ENCODE results near the gene ZSCAN12. TPM values are rescaled to one million over a fixed set of nuclear protein-coding genes. Genes with fewer than 3 reads are reported as not detected.
"Not testable (repeated sequence)": the region's sequence is repeated elsewhere in the genome, so short reads cannot be mapped to it uniquely, and the experiment has no call there.

The ZSCAN12 gene
- polyA plus RNA-seq, 1 donor from 2014 or later: 20.3 TPM

DNA sequence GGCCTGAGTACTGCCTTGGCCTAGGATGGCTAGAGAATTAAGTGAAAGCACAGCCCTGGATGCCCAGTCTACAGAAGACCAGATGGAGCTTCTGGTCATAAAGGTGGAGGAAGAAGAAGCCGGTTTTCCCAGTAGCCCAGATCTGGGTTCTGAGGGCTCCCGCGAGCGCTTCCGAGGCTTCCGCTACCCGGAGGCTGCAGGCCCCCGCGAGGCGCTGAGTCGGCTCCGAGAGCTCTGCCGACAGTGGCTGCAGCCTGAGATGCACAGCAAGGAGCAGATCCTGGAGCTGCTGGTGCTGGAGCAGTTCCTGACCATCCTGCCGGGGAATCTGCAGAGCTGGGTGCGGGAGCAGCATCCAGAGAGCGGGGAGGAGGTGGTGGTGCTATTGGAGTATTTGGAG is 40.0 kb downstream of the ZSCAN12 start:
- not testable (repeated sequence) for H3K9me3 ChIP-seq (ENCODE audit: low read length); H3K27ac ChIP-seq (ENCODE audit: low read length); H3K36me3 ChIP-seq (ENCODE audit: insufficient read depth, low read length); H3K4me3 ChIP-seq (ENCODE audit: low read length); H3K9ac ChIP-seq (ENCODE audit: low read length); H2AFZ ChIP-seq (ENCODE audit: low read depth, low read length); H4K20me1 ChIP-seq (ENCODE audit: insufficient read depth); H3K4me2 ChIP-seq (ENCODE audit: low read length); H3K79me2 ChIP-seq (replicated peaks; ENCODE audit: insufficient read depth, low read length); H3K9me2 ChIP-seq (ENCODE audit: insufficient read depth, low read length); H3K27me3 ChIP-seq (ENCODE audit: insufficient read depth, low read depth, low read length); H3F3A ChIP-seq (ENCODE audit: insufficient read depth, low read length, poor library complexity, severe bottlenecking)

DNA sequence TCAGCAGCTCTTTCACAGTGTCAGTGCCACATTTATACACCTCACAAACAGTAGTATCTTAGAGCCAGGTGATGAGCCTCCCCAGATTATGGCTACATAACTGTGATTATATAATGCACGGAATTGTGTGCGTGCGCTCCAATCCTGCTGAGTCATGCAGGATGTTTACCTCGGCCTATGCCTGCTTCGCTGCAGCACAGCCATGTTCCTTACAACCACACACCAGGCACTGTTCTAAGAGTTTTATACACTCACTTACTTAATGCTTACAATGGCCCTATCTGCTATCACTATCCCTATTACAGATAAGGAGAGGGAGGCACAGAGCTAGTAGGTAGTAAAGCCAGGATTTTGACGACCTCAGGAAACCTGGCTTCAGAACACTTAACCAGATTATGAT is 42.5 kb downstream of the ZSCAN12 start:
- Histone ChIP-seq H3K9ac (ENCODE audit: low read length) (no peak overlapping the region), H3K36me3 (ENCODE audit: insufficient read depth, low read length) (no peaks in the 10 kb centered on the region), H3K27ac (ENCODE audit: low read length) (no peak overlapping the region), H2AFZ (ENCODE audit: low read depth, low read length) (no peak overlapping the region), H4K20me1 (ENCODE audit: insufficient read depth) (no peaks in the 10 kb centered on the region), H3K9me3 (ENCODE audit: low read length) (no peaks in the 10 kb centered on the region), H3K27me3 (ENCODE audit: insufficient read depth, low read depth, low read length) (no peaks in the 10 kb centered on the region), H3K4me2 (ENCODE audit: low read length) (no peak overlapping the region), H3F3A (ENCODE audit: insufficient read depth, low read length, poor library complexity, severe bottlenecking) (no peaks in the 10 kb centered on the region), H3K79me2 (replicated peaks; ENCODE audit: insufficient read depth, low read length) (peaks cover 7% of the 10 kb centered on the region), H3K9me2 (ENCODE audit: insufficient read depth, low read length) (no peaks in the 10 kb centered on the region), H3K4me3 (ENCODE audit: low read length) (no peak overlapping the region)
- TF ChIP-seq, protein P1, sequence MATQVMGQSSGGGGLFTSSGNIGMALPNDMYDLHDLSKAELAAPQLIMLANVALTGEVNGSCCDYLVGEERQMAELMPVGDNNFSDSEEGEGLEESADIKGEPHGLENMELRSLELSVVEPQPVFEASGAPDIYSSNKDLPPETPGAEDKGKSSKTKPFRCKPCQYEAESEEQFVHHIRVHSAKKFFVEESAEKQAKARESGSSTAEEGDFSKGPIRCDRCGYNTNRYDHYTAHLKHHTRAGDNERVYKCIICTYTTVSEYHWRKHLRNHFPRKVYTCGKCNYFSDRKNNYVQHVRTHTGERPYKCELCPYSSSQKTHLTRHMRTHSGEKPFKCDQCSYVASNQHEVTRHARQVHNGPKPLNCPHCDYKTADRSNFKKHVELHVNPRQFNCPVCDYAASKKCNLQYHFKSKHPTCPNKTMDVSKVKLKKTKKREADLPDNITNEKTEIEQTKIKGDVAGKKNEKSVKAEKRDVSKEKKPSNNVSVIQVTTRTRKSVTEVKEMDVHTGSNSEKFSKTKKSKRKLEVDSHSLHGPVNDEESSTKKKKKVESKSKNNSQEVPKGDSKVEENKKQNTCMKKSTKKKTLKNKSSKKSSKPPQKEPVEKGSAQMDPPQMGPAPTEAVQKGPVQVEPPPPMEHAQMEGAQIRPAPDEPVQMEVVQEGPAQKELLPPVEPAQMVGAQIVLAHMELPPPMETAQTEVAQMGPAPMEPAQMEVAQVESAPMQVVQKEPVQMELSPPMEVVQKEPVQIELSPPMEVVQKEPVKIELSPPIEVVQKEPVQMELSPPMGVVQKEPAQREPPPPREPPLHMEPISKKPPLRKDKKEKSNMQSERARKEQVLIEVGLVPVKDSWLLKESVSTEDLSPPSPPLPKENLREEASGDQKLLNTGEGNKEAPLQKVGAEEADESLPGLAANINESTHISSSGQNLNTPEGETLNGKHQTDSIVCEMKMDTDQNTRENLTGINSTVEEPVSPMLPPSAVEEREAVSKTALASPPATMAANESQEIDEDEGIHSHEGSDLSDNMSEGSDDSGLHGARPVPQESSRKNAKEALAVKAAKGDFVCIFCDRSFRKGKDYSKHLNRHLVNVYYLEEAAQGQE (IDR thresholded peaks at IDR 0.05; ENCODE audit: borderline replicate concordance): no peak
- TF ChIP-seq RAD21 (conservative IDR thresholded peaks at IDR 0.05): no peak
- TF ChIP-seq TAF1 (IDR thresholded peaks at IDR 0.05; ENCODE audit: low read depth): no peak
- no peak for TF ChIP-seq EP300 (conservative IDR thresholded peaks at IDR 0.05; ENCODE audit: poor library complexity, severe bottlenecking)
- TF ChIP-seq MXI1 (conservative IDR thresholded peaks at IDR 0.05; ENCODE audit: poor library complexity, severe bottlenecking): no peak
- TF ChIP-seq EZH2 (IDR thresholded peaks at IDR 0.05; ENCODE audit: borderline replicate concordance, insufficient read depth, low read length, poor library complexity, severe bottlenecking): no peak
- TF ChIP-seq, protein P2, sequence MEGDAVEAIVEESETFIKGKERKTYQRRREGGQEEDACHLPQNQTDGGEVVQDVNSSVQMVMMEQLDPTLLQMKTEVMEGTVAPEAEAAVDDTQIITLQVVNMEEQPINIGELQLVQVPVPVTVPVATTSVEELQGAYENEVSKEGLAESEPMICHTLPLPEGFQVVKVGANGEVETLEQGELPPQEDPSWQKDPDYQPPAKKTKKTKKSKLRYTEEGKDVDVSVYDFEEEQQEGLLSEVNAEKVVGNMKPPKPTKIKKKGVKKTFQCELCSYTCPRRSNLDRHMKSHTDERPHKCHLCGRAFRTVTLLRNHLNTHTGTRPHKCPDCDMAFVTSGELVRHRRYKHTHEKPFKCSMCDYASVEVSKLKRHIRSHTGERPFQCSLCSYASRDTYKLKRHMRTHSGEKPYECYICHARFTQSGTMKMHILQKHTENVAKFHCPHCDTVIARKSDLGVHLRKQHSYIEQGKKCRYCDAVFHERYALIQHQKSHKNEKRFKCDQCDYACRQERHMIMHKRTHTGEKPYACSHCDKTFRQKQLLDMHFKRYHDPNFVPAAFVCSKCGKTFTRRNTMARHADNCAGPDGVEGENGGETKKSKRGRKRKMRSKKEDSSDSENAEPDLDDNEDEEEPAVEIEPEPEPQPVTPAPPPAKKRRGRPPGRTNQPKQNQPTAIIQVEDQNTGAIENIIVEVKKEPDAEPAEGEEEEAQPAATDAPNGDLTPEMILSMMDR (IDR thresholded peaks at IDR 0.05; ENCODE audit: poor library complexity, severe bottlenecking): no peak
- no peak for TF ChIP-seq POLR2AphosphoS5 (IDR thresholded peaks at IDR 0.05)
- TF ChIP-seq SMC3 (conservative IDR thresholded peaks at IDR 0.05; ENCODE audit: poor library complexity): no peak

DNA sequence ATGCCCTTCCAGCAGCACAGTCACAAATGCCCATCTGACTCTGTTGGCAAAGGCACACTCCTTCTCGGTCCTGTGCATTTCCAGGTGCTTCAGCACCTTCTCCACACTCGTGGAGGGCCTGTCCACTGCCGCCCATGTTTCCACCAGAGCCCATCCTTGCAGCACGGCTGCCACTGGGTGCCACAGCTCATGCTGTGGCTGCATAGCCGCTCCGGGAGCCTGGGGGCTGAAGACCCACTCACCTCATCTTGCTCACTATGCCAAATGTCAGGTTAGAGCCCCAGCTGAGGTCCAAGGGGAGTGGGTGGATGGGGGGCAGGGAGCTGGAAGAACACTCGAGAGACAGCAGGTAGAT is 42.9 kb downstream of the ZSCAN12 start:
- peaks cover 11% of the 10 kb centered on the region for H3K79me2 ChIP-seq (replicated peaks; ENCODE audit: insufficient read depth, low read length)
- TF ChIP-seq MXI1 (conservative IDR thresholded peaks at IDR 0.05; ENCODE audit: poor library complexity, severe bottlenecking): no peak
- no peak for TF ChIP-seq EP300 (conservative IDR thresholded peaks at IDR 0.05; ENCODE audit: poor library complexity, severe bottlenecking)
- no peak for TF ChIP-seq SMC3 (conservative IDR thresholded peaks at IDR 0.05; ENCODE audit: poor library complexity)
- no peak for TF ChIP-seq RAD21 (conservative IDR thresholded peaks at IDR 0.05)
- TF ChIP-seq, protein P1 (IDR thresholded peaks at IDR 0.05; ENCODE audit: borderline replicate concordance): no peak
- H3K27ac ChIP-seq (ENCODE audit: low read length): no peak overlapping the region
- no peaks in the 10 kb centered on the region for H3K27me3 ChIP-seq (ENCODE audit: insufficient read depth, low read depth, low read length)
- no peaks in the 10 kb centered on the region for H4K20me1 ChIP-seq (ENCODE audit: insufficient read depth)
- H3K4me3 ChIP-seq (ENCODE audit: low read length): peak overlapping the region; percentile 55
- no peaks in the 10 kb centered on the region for H3K9me2 ChIP-seq (ENCODE audit: insufficient read depth, low read length)
- H2AFZ ChIP-seq (ENCODE audit: low read depth, low read length): no peak overlapping the region
- H3K36me3 ChIP-seq (ENCODE audit: insufficient read depth, low read length): no peaks in the 10 kb centered on the region
- H3F3A ChIP-seq (ENCODE audit: insufficient read depth, low read length, poor library complexity, severe bottlenecking): no peaks in the 10 kb centered on the region
- H3K9me3 ChIP-seq (ENCODE audit: low read length): no peaks in the 10 kb centered on the region
- H3K9ac ChIP-seq (ENCODE audit: low read length): peak overlapping the region; percentile 51
- no peak overlapping the region for H3K4me2 ChIP-seq (ENCODE audit: low read length)

Measured in neural cell (in vitro differentiated cells).